AG04449 (cell line): ENCODE data around the gene TMEM225B.
"Not testable (repeated sequence)": the region's sequence is repeated elsewhere in the genome, so short reads cannot be mapped to it uniquely, and the experiment has no call there.

Experiments
- CTCF ChIA-PET: fragments of 350-600 bp; formaldehyde crosslinking; extraction: SDS; loops from one replicate; lab custom pipeline; 2021; ENCODE audit warnings: antibody characterized with exemption; lab: Yijun Ruan, JAX
- POLR2A ChIA-PET: fragments of 400-600, 350-600 bp; formaldehyde crosslinking; extraction: SDS; loops from one replicate; lab custom pipeline; 2020; ENCODE audit warnings: antibody characterized with exemption, inconsistent platforms; lab: Yijun Ruan, JAX
- DNase-seq: peaks from one replicate; pipeline ENCODE4 v3.0.0-alpha.2; 2010; ENCODE audit warnings: low read depth, low spot score
- H3K4me3 ChIP-seq: 2 replicates; pipeline ENCODE4 v1.5.1; 2011; ENCODE audit warnings: low read depth, mild to moderate bottlenecking, control low read depth, low read length
- TF ChIP-seq, protein P1 (sequence below): IDR thresholded peaks from one replicate; pipeline ENCODE4 v1.5.1; 2011; ENCODE audit warnings: mild to moderate bottlenecking, moderate library complexity, low read length, control low read depth, inconsistent platforms; ENCODE audit not compliant: insufficient read depth; ENCODE audit errors: missing control alignments

The TMEM225B gene

DNA sequence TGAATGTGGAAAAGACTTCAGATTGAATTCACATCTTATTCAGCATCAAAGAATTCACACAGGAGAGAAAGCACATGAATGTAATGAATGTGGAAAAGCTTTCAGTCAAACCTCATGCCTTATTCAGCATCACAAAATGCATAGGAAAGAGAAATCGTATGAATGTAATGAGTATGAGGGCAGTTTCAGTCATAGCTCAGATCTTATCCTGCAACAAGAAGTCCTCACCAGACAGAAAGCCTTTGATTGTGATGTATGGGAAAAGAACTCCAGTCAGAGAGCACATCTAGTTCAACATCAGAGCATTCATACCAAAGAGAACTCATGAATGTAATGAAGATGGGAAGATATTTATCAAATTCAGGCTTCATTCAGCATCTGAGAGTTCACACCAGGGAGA lies 24.8 kb upstream of the TMEM225B start:
- no peak for DNase-seq
- CTCF ChIA-PET = interaction anchor here (1.4 kb wide), 1 partner anchor 10 kb away, joined by 4 read pairs; no protein-coding TSS in a partner anchor
- TF ChIP-seq, protein P1, sequence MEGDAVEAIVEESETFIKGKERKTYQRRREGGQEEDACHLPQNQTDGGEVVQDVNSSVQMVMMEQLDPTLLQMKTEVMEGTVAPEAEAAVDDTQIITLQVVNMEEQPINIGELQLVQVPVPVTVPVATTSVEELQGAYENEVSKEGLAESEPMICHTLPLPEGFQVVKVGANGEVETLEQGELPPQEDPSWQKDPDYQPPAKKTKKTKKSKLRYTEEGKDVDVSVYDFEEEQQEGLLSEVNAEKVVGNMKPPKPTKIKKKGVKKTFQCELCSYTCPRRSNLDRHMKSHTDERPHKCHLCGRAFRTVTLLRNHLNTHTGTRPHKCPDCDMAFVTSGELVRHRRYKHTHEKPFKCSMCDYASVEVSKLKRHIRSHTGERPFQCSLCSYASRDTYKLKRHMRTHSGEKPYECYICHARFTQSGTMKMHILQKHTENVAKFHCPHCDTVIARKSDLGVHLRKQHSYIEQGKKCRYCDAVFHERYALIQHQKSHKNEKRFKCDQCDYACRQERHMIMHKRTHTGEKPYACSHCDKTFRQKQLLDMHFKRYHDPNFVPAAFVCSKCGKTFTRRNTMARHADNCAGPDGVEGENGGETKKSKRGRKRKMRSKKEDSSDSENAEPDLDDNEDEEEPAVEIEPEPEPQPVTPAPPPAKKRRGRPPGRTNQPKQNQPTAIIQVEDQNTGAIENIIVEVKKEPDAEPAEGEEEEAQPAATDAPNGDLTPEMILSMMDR = no peak
- POLR2A ChIA-PET = no interaction called here
- H3K4me3 ChIP-seq = no peak overlapping the region

DNA sequence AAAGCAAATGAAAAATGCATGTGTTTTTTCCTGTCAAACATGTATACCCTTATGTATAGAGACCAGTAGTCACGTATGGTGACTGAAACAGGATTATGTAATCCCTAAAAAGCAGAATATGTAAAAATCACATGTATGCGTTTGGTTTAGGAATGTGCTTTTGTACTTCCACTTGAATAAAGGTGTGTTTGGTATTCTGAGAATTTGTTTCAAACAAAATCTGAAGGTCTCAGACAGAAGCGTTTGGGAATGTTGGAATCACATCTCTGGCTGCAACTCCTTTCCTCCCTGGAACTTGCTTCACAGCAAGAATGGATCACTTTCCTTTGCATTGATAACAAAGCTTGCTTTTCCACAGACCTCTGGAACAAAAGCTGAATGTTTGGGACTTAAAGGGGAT lies 21.8 kb upstream of the TMEM225B start:
- no peak overlapping the region for H3K4me3 ChIP-seq
- no peak for DNase-seq
- TF ChIP-seq, protein P1 = no peak
- CTCF ChIA-PET = interaction anchor here (1.3 kb wide), 1 partner anchor 41 kb away, joined by 3 read pairs; the partner anchor contains the start of gene ZSCAN25
- POLR2A ChIA-PET = no interaction called here

DNA sequence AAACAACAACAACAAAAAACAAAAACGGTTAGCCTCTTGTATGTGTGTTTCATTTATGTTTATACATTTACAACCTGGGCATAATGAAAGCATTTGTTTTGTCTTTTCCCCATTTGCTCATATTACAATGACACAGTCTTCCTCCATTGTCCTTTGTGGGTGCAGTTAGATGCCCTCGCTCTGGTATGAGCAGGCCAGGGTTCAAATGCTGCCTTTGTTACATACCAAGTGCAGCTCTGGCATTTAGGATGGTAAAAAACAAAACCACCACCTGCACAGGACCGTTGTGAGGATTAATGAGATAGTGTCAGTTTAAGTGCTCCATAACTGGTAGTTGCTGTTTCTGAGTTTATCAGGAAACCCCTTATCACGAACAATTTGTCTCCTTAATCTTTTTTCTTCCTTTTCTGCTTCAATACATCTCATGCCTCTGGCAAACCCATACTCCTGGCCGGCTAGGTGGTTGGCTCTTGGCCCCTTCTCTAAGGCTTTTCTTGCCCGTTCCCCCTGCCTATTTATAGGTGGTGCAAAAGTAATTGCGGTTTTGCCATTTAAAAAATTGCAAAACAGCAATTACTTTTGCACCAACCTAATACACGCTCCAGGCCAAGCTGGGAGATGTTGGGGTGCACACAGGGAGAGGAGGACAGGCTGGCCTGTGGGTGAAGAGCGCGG lies 18.6 kb upstream of the TMEM225B start:
- CTCF ChIA-PET = interaction anchor here (1.3 kb wide), 1 partner anchor 18 kb away, joined by 3 read pairs; no protein-coding TSS in a partner anchor
- no peak for DNase-seq
- POLR2A ChIA-PET = interaction anchor here (0.6 kb wide), 1 partner anchor 68 kb away, joined by 3 read pairs; no protein-coding TSS in a partner anchor
- peak overlapping the region; percentile 61 for H3K4me3 ChIP-seq
- TF ChIP-seq, protein P1 = no peak

DNA sequence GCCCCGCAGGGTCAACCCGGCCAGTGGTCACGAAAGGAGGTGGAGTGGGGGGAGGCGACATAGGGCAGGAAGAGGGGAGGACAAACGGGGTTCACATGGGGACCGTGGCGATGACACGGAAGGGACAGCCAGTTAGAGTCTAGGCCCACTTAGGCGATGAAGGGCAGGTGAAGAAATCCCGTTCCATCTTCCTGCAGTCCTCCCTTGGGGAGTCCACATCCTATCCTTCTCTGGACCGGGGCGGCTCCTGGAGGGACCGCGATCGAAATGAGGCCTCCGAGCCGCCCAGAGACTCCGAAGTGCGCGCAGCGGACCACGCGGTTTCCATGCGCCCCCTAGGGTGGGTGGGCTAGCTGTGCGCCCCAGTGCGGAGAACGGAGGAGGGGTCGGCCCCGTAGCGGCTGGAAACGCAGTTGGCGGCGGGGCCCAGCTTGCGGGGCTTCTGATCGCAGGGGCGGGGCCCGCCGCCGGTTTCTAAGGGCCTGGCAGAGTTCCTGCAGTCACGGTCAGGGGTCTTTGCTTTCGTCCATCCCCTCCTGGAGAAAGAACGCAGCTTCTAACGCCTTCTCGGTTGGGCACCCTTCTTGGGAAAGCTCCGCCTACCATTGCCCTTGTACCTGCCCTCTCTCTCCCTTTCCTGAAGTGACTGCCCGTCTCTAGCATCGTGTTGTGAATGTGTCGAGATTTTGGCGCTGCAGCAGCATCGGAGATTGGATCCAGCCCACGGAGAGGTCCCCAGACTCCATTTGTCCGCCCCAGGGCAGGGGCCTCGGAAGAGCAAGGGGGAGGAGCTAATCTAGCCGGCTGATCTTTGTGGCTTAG lies 17.9 kb upstream of the TMEM225B start:
- TF ChIP-seq, protein P1 = peak; percentile 71
- CTCF ChIA-PET = interaction anchor here (0.8 to 1.5 kb wide), 4 partner anchors 19 to 89 kb away, joined by 3 to 7 read pairs (median 4); no protein-coding TSS in a partner anchor

DNA sequence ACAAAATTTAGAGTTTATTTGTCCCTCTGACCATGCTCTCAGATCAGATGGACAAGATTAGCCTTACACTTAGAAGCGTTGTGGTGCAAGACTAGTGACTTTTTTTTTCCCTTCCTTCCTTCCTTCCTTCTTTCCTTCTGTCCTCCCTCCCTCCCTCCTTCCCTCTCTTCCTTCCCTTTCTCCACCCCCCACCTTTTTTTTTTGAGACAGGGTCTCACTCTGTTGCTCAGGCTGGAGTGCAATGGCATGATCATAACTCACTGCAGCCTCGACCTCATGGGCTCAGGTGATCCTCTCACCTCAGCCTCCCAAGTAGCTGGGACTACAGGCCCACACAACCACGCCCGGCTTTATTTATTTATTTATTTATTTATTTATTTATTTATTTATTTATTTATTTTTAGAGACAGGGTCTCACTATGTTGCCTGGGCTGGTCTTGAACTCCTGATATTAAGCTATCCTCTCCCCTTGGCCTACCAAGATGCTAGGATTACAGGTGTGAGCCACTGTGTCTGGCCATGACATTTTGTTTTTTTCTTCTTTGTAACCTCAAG lies 17.2 kb upstream of the TMEM225B start:
- ChIA-PET CTCF (interaction anchor here (0.8 to 1.5 kb wide), 3 partner anchors 35 to 89 kb away, joined by 3 to 7 read pairs (median 4); no protein-coding TSS in a partner anchor), POLR2A (interaction anchor here (0.8 to 1.2 kb wide), 3 partner anchors 18 to 76 kb away, joined by 3 to 6 read pairs (median 4); partner anchors contain the start of genes ZKSCAN5 and ZNF655)
- H3K4me3 ChIP-seq = peak overlapping the region; percentile 61
- DNase-seq = not testable (repeated sequence)

More for the DNA sequence above, 17.9 kb upstream of the TMEM225B start:
- POLR2A ChIA-PET = interaction anchor here (0.6 to 1.2 kb wide), 4 partner anchors 17 to 75 kb away, joined by 3 to 6 read pairs (median 4); partner anchors contain the start of genes ZKSCAN5 and ZNF655
- no peak for DNase-seq
- peak overlapping the region; percentile 61 for H3K4me3 ChIP-seq

DNA sequence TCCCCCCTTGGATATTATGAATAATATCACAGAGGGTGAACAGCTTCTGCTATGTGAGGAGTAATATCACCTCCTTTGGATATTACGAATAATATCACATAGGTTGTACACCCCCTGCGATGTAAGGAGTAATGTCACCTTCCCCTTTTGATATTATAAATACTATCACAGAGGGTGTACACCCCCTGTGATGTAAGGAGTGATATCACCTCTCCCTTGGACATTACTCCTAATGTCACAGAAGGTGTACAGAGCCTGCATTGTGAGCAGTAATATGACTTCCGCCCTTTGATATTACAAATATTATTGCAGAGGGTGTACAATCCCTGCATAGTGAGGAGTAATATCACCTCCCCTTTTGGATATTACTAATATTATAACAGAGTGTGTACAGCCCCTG lies 9.2 kb upstream of the TMEM225B start:
- ChIA-PET POLR2A (no interaction called here), CTCF (no interaction called here)
- TF ChIP-seq, protein P1 = no peak
- H3K4me3 ChIP-seq = no peak overlapping the region
- no peak for DNase-seq
